Measurements from ENCODE around the gene CHRM5. TPM values are rescaled to one million over a fixed set of nuclear protein-coding genes. Genes with fewer than 3 reads are reported as not detected.
"Not testable (repeated sequence)": the region's sequence is repeated elsewhere in the genome, so short reads cannot be mapped to it uniquely, and the experiment has no call there.

CHRM5 gene
- total RNA-seq, 1 experiment from 2014 or later: not detected

- no peak for DNase-seq (ENCODE audit: low read depth)
These were observed 71.5 kb downstream of the CHRM5 start for GRCh38 chr15:34039790-34040113.

DNA sequence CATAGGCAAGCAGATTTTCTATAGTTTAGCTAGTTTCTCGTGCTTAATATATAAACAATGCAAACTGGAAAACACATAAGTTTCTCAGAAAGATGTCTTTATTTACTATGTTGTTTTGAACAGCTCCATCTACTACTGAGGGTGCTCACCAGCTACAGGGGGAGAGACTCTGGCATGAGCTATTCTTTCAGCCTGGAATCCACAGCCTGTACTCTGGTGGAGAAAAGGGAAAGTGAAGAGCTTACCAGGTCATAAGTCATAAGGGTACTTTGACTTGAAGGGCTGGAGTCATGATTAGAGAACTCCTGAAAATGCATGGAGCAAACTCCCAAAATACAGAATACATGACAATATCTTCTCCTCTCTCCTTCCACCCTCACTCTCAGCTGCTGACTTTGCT lies 75.1 kb downstream of the CHRM5 start:
- peak; percentile 19 for DNase-seq (ENCODE audit: low read depth)

GRCh38 chr15:34043813-34044212 lies 75.5 kb downstream of the CHRM5 start:
- DNase-seq (ENCODE audit: low read depth): peak; percentile 21

DNA sequence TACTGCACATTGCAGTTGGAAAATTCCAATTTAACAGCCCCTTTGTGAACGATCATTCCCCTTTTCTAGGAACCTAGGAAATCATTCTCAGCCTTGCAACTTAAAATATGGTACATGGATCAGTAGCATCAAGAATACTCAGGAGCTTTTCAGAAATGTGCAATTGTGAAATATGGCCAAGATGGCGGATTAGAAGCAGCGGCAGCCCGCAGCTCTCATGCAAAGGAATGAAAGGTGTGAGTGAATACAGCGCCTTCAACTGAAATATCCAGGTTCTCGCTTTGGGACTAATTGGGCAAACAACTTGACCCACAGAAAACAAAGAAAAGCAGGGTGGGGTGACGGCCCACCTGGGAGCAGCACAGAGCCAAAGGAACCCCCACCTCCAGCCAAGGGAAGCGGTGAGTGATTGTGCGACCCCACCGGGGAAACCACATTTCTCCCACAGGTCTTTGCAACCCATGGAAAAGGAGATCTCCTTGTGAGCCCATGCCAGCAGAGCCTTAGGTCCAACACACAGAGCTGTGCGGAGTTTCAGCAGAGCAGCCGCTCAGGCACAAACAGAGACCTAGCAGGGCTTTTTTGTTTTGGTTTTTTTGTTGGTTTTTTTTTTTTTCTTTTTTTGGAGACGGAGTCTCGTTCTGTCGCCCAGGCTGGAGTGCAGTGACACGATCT lies 78.3 kb downstream of the CHRM5 start:
- no peak for DNase-seq (ENCODE audit: low read depth)

- peak; percentile 86 for DNase-seq (ENCODE audit: low read depth)
These were observed 79.8 kb downstream of the CHRM5 start for GRCh38 chr15:34047893-34048775.

DNA sequence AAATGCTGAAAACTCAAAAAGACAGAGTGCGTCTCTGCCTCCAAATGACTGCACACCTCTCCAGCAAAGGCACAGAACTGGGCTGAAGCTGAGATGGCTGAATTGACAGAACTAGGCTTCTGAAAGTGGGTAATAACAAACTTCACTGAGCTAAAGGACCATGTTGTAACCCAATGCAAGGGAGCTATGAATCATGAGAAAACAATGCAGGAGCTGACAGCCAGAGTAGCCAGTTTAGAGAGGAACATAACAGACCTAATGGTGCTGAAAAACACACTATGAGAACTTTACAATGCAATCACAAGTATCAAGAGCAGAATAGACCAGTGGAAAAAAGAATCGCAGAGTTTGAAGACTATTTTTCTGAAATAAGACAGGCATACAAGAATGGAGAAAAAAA lies 80.8 kb downstream of the CHRM5 start:
- DNase-seq (ENCODE audit: low read depth): peak; percentile 81

DNA sequence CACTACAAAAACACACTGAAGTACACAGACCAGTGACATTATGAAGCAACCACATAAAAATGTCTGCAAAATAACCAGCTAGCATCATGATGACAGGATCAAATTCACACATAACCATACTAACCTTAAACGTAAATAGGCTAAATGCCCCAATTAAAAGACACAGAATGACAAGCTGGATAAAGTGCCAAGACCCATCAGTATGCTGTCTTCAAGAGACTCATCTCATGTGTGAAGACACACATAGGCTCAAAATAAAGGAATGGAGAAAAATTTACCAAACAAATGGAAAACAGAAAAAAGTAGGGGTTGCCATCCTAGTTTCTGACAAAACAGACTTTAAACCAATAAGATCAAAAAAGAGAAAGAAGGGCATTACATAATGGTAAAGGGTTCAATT lies 82.1 kb downstream of the CHRM5 start:
- not testable (repeated sequence) for DNase-seq (ENCODE audit: low read depth)

GRCh38 chr15:34054081-34054707 lies 85.9 kb downstream of the CHRM5 start:
- DNase-seq (ENCODE audit: low read depth): no peak

GRCh38 chr15:34055868-34056595 lies 87.7 kb downstream of the CHRM5 start:
- peak; percentile 61 for DNase-seq (ENCODE audit: low read depth)

DNA sequence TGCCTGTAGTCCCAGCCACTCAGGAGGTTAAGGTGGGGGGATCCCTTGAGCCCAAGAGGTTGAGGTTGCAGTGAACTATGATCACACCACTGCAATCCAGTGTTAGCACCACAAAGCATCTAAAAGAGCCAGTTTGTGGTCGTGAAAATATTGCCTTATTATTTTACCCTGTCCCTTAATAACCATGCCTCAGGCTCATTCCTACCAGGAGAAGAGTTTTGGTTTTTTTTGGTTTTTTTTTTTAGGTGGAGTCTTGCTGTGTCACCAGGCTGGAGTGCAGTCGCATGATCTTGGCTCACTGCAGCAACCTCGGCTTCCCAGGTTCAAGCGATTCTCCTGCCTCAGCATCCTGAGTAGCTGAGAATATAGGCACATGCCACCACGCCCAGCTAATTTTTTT lies 88.6 kb downstream of the CHRM5 start:
- peak; percentile 56 for DNase-seq (ENCODE audit: low read depth)

DNA sequence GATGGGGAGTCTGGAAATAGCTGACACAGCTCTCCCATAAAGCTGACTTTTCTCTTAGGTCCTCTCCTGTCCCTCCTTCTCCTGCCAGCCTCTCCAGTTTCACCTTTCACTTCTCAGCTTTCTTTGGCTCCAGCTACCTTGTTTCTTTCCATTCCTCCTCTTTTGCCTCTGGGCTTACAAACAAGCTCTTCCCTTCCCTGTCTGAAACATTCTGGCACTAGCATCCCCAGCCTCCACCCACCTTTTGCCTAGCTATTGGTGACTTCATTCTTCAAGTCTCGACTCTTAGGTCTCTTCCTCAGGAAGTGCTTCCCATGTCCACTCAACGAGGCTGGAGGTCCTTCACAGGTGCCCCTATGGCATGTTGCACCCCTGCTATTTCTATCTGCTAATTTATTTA lies 91.2 kb downstream of the CHRM5 start:
- DNase-seq (ENCODE audit: low read depth): no peak

DNA sequence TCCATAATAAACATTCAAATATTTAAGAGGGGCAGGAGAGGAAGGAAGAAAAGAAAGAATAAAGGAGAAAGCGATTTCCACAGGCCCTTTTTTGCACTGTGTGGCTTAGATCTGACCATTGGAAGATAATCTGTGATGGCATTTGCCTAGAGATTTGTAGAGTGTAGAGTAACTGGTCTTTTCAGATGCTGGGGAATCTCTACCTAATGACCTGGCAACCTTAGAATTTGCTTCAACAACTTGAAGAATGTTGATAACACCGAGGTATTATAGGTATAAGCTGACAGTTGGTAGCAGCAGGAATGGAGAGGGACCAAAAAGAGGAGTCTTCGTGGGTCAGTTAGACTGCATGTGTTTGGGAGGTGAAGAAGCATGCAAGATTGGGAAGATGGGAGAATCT lies 91.6 kb downstream of the CHRM5 start:
- no peak for DNase-seq (ENCODE audit: low read depth)

GRCh38 chr15:34064438-34064837 lies 96.1 kb downstream of the CHRM5 start:
- DNase-seq (ENCODE audit: low read depth): no peak

DNA sequence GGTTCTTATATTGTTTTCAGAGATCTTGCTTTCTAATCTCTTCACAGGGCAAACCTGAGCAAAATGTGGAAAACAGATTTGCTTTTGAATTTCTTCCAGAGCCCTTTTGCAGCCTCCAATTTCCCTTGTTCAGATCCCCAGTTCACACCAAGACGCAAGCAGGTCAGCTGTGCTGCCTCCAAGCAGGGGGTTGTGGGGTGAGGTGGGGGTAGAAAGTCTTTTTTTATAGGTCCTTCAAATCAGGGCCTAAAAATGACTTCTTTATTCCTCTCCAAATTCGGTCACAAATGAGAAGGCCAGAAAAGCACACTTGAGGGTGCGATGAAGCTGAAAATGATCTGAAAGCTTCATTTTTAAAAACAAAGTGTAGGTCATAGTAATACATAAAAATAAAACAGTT lies 97.0 kb downstream of the CHRM5 start:
- no peak for DNase-seq (ENCODE audit: low read depth)

GRCh38 chr15:34065941-34066340 lies 97.6 kb downstream of the CHRM5 start:
- no peak for DNase-seq (ENCODE audit: low read depth)

DNA sequence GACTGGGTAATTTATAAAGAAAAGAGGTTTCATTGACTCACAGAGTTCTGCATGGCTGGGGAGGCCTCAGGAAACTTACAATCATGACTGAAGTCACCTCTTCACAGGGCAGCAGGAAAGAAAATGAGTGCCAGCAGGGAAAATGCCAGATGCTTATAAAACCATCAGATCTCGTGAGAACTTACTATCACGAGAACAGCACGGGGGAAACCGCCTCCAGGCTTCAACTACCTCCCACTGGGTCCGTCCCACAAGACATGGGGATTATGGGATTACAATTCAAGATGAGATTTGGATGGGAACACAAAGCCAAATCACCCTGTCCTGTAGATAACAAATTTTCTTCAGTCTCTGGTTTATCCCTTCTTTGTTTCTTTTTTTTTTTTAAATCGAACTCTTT lies 101.7 kb downstream of the CHRM5 start:
- DNase-seq (ENCODE audit: low read depth): no peak

DNA sequence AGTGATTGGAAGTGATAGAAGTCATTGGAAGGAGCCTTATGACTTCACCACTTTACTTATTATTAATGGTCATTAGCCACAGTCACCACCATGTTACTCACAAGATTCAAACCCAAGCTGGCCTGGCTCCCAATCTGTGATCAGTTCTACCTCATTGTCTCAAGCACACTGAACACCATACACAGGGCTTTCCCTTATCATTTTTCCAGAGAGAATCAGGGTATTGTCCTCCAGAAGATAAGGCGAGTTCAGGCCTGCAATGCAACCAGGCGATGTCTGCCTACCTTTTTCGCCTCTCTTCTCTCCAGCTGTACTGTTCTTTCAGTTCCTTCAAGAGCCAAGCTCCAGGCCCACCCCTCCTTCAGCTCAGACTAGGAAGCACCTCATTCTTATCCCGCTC lies 108.5 kb downstream of the CHRM5 start:
- DNase-seq (ENCODE audit: low read depth): no peak

DNA sequence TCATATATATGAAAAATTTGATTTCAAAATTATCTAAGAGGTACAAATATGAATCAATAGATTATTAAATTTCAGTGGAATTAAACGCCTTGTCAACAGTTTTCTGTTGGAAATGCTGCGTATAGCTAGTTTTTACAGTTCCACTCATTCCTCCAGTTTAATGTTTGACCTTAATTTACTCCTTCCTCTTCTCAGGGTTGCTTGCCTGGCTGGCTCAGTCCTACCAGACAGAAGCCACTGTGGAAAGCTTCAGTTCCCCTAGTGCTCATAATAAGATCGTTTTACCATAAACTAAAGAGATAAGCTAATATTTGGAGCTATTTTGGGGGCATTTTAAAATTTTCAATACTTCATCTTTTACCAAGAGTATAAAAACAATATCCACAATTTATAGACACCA lies 110.6 kb downstream of the CHRM5 start:
- DNase-seq (ENCODE audit: low read depth): no peak

GRCh38 chr15:34079904-34080303 lies 111.6 kb downstream of the CHRM5 start:
- no peak for DNase-seq (ENCODE audit: low read depth)

DNA sequence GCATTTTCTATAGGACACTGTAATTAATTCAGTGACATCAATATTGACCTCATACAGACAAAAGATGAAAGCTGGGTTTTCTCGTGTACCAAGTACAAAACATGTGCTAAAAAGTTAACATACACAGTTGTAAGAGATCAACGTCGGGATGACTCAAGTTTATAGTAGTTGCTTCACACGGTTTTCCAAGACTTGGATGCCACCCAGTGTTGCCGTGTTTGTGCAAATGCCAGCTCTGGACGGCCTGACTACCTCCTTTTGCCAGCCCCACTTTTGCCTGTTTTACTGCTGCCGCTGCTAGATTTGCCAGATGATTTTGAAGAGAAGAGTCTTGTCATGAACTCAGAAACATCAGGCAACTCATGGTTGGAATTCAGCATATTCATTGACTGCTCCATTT lies 115.8 kb downstream of the CHRM5 start:
- DNase-seq (ENCODE audit: low read depth): peak; percentile 14

DNA sequence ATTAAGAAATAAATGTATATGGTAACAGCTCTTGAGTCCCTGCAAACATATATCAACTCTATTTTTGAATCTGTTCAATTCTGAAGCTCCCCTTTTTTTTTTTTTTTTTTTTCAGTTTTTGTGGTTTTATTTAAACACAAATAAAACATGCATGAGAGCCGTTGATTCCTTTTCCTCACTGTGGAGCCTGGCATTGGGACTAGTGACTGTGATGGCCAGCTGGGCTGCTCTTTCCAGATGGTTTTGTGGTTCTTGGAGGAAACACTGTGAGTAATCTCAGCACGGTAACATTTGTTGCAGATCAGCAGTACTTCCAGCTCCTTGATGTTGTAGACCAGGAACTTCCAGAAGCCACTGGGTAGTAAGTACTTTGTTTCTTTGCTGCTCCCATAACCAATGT lies 117.4 kb downstream of the CHRM5 start:
- no peak for DNase-seq (ENCODE audit: low read depth)

DNA sequence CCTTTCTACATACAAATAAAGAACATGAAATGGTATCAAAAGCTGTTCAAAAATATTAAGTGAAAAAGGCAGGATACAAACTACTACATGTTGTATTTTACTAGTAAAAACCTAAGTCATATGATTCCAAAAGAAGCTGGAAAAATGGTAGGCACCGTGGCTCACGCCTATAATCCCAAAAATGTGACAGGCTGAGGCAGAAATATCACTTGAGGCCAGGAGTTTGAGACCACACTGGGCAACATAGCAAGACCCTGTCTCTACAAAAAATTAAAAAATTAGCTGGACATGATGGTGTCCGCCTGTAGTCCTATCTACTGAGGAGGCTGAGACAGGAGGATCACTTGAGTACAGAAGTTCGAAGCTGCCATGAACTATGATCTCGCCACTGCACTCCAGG lies 131.6 kb downstream of the CHRM5 start:
- no peak for DNase-seq (ENCODE audit: low read depth)

Measured in Daoy (cell line).